ENCODE data around the gene OCA2. TPM values are rescaled to one million over a fixed set of nuclear protein-coding genes. Genes with fewer than 3 reads are reported as not detected.

Gene OCA2
- total RNA-seq, 2 experiments from 2014 or later, result not detected

DNA sequence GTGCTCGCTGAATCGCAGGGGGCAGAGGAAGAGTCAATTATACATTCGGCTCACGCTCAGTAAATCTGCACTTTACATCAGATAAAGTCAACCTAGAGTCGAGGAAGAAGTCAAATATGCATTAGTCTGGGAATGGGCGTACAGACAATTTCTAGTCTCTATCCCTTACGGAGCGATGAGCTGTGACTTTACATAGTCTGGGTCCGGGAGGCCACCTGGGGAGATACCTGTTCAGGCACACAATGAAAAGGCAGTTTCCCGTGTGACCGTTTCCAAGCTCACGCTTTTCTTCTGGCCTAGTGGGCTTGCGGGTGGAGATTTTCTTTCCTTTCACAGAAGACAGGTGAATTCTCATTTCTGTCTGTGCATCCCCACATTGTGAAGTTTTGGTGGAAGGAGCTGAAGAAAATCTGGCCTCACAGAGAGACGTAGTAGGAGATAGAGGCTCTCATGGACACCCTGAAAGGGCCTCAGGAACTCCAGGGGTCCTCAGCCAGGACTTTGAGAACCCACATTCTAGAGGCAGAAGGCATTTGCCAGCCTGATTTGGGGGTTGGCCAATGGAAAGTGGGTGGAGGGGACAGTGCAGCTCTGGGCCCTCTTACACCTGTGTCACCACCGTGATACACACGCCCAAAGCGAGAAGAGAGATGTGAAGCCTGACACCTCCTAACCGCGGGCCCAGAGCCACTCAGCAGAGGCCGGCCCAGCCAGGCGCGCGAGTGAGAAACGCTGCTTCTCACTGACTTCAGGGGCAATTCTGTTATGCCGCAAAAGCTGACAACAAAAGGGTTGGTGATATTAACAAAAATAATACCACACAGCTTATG is 10.7 kb upstream of the OCA2 start:
- DNase-seq (no peak), ATAC-seq (no peak)
- POLR2A ChIA-PET, result no interaction called here
- no peaks in the 10 kb centered on the region for H3K9me3 Mint-ChIP-seq (ENCODE audit: insufficient read depth)
- CTCF ChIA-PET, result interaction anchor here (1.0 to 2.1 kb wide), 4 partner anchors 11 to 16 kb away, joined by 3 to 10 read pairs (median 4); partner anchors contain the start of gene OCA2
- peaks cover 16% of the 10 kb centered on the region for H3K4me1 Mint-ChIP-seq (ENCODE audit: low read depth)
- no peak overlapping the region for H3K27ac Mint-ChIP-seq
- peaks cover 24% of the 10 kb centered on the region for H3K36me3 Mint-ChIP-seq (ENCODE audit: low read depth)
- H3K27me3 Mint-ChIP-seq (ENCODE audit: low read depth), result peaks cover 18% of the 10 kb centered on the region
- no peak overlapping the region for H3K4me3 Mint-ChIP-seq

DNA sequence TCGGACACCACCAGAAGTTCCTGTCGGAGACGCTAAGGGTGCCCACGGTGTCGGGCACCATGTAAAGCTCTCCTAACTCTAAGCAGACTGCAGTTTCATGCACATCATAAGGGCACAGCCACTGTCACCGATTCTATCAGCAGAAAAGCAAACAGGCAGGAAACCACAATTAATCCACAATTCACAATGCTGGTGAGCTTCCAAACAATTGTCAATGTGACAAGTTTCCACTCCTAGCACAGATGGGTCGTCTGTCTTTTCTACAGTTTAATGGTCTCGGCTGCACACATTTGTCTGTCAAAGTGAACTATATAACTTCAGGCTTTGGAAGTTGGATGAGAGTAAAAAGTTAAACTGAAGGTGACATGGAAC is 8.8 kb upstream of the OCA2 start:
- peak overlapping the region; percentile 28 for H3K4me3 Mint-ChIP-seq
- peaks cover 18% of the 10 kb centered on the region for H3K36me3 Mint-ChIP-seq (ENCODE audit: low read depth)
- ATAC-seq (peak; percentile 24), DNase-seq (no peak)
- no peak overlapping the region for H3K27ac Mint-ChIP-seq
- POLR2A ChIA-PET, result no interaction called here
- H3K9me3 Mint-ChIP-seq (ENCODE audit: insufficient read depth), result no peaks in the 10 kb centered on the region
- peaks cover 16% of the 10 kb centered on the region for H3K4me1 Mint-ChIP-seq (ENCODE audit: low read depth)
- peaks cover 27% of the 10 kb centered on the region for H3K27me3 Mint-ChIP-seq (ENCODE audit: low read depth)
- CTCF ChIA-PET, result interaction anchor here (0.7 to 0.8 kb wide), 2 partner anchors 9 to 15 kb away, joined by 3 read pairs; partner anchors contain the start of gene OCA2

DNA sequence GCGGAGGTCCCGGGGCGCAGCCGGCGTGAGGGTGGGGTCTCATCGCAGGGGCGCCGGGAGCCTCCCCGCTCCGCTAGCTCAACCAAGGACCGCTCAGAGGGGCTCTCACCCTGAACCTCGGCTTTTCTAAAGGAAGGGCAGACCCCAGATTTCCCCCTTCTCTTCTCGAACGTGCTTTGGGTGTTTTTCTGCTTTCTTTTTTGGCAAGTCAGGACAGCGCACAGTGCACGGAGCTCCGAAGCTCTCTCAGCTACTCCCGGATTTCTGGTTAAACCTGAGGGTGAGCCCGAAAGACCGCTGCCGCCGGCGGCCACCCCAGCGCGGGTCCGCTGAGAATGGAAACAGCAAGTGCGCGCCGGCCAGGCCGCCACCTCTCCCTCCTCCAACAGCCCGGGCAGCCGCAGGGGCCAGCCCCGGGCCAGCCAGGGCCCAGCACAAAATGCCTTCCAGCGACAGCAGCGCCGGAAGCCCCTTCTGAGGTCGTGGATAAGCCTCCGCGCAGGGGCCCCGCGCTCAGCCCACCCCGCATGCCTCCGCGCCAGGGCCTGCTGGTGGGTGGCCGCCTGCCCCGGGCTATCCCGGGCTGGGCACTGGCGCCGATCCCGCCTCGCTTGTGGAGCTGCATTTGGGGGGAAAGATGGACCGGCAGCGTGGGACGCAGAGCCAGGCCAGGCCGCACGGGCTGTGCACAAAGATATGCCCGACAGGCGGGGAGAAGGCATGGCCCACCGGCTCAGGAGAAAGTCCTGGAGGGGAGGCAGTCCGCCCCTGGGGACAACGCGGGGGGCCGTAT is 8.2 kb upstream of the OCA2 start:
- DNase-seq, result no peak
- Mint-ChIP-seq H3K27ac (no peak overlapping the region), H3K4me3 (peak overlapping the region; percentile 76), H3K4me1 (ENCODE audit: low read depth) (peaks cover 16% of the 10 kb centered on the region), H3K36me3 (ENCODE audit: low read depth) (peaks cover 13% of the 10 kb centered on the region), H3K27me3 (ENCODE audit: low read depth) (peaks cover 28% of the 10 kb centered on the region), H3K9me3 (ENCODE audit: insufficient read depth) (no peaks in the 10 kb centered on the region)
- CTCF ChIA-PET, result no interaction called here
- peak; percentile 57 for ATAC-seq
- POLR2A ChIA-PET, result no interaction called here

DNA sequence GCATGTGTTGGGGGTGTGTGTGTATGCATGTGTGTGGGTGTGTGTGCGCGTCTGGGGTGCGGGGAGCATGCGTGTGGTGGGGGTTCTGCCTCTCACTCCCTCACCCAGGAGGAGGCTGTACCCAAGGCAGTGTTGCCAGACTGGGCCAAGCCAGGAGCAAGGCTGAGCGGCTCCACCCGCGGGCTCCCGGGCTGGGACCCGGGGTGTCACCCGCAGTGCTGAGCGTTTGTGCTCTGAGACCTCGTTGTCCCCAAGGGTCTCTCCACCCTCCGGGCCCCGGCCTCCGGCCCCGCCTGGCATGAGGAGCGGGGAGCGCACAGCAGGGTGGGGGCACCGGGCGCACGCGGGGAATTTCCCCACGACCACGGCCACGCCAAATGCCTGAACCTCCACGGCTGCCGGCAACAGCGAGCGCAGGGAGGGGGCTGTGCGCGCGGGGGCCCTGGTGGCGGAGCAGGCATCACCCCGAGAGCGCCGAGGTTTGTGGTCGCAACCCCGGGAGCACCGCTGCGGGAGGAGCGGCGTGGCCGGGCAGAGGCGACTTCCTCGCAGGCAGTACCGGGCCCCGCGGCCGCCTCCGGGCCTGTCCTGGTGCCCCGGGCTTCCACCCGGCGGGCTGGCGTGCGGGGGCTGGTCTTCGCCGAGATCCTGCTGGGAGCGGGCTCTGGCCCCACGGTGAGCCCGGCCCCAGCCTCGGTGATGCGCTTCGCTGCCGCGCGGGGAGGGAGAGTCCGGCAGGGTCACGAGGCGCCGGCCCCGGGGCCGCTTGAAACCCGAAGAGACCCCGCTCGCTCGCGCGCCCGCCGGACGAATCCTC is 7.4 kb upstream of the OCA2 start:
- H3K9me3 Mint-ChIP-seq (ENCODE audit: insufficient read depth), result no peaks in the 10 kb centered on the region
- DNase-seq (no peak), ATAC-seq (peak; percentile 69)
- ChIA-PET POLR2A (no interaction called here), CTCF (no interaction called here)
- peaks cover 5% of the 10 kb centered on the region for H3K36me3 Mint-ChIP-seq (ENCODE audit: low read depth)
- H3K4me1 Mint-ChIP-seq (ENCODE audit: low read depth), result peaks cover 16% of the 10 kb centered on the region
- H3K27me3 Mint-ChIP-seq (ENCODE audit: low read depth), result peaks cover 28% of the 10 kb centered on the region
- no peak overlapping the region for H3K27ac Mint-ChIP-seq
- peak overlapping the region; percentile 47 for H3K4me3 Mint-ChIP-seq

DNA sequence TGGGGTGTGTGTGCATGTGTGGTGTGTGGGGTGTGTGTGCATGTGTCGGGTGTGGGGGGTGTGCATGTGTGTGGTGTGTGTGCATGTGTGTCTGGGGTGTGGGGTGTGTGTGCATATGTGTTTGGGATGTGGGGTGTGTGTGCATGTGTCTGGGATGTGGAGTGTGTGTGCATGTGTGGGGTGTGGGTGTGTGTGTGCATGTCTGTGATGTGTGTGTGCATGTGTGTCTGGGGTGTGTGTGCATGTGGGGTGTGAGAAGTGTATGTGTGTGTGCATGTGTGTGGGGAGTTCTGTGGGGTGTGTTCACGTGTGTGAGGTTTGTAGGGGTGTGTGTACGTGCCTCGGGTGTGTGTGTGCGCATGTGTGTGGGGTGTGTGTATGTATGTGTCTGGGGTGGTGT is 6.7 kb upstream of the OCA2 start:
- no peaks in the 10 kb centered on the region for H3K9me3 Mint-ChIP-seq (ENCODE audit: insufficient read depth)
- H3K27ac Mint-ChIP-seq, result no peak overlapping the region
- ChIA-PET POLR2A (no interaction called here), CTCF (no interaction called here)
- peaks cover 16% of the 10 kb centered on the region for H3K4me1 Mint-ChIP-seq (ENCODE audit: low read depth)
- no peak for ATAC-seq
- peaks cover 28% of the 10 kb centered on the region for H3K27me3 Mint-ChIP-seq (ENCODE audit: low read depth)
- H3K4me3 Mint-ChIP-seq, result peak overlapping the region; percentile 47
- no peak for DNase-seq
- peaks cover 1% of the 10 kb centered on the region for H3K36me3 Mint-ChIP-seq (ENCODE audit: low read depth)

DNA sequence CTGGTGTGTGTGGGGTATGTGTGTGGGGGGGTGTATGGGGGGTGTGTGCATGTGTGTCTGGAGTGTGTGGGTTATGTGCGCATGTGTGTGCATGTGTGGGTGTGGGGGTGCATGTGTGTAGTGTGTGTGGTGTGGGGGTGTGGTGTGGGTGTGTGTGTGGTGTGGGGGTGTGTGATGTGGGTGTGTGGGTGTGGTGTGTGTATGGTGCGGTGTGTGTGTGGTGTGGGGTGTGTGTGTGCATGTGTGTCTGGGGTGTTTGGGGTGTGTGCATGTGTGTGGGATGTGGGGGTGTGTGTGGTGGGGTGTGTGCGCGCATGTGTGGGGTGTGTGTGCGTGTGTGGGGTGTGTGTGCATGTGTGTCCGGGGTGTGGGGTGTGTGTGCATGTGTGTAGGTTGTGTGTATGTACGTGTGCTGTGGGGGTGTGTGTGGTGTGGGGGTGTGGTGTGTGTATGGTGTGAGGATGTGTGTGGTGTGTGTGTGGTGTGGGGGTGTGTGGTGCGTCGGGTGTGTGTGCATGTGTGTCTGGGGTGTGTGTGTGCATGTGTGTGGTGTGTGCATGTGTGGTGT is 6.2 kb upstream of the OCA2 start:
- Mint-ChIP-seq H3K36me3 (ENCODE audit: low read depth) (peaks cover 1% of the 10 kb centered on the region), H3K4me1 (ENCODE audit: low read depth) (peaks cover 16% of the 10 kb centered on the region), H3K4me3 (peak overlapping the region; percentile 47), H3K9me3 (ENCODE audit: insufficient read depth) (no peaks in the 10 kb centered on the region), H3K27ac (no peak overlapping the region), H3K27me3 (ENCODE audit: low read depth) (peaks cover 30% of the 10 kb centered on the region)
- no peak for DNase-seq
- ATAC-seq, result no peak
- ChIA-PET POLR2A (no interaction called here), CTCF (no interaction called here)

DNA sequence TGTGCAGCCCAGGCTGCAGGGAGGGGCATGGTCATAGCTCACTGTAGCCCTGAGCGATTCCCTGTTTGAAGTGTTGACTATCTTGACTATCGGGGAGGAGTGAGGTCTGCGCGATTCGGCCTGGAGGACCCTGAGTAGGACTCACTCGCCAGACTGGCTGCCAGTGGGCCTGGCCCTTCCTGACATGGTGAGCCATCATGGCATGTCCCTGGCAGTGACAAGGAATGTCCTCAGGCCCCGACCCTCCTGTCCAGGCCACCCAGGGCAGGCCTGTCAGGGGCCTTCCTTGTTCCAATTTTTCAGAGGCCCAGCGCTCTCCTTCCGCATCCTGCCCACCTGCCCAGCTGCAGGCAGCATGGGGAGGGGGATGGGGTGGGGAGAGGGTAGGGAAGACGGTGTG is 5.2 kb upstream of the OCA2 start:
- ATAC-seq, result no peak

DNA sequence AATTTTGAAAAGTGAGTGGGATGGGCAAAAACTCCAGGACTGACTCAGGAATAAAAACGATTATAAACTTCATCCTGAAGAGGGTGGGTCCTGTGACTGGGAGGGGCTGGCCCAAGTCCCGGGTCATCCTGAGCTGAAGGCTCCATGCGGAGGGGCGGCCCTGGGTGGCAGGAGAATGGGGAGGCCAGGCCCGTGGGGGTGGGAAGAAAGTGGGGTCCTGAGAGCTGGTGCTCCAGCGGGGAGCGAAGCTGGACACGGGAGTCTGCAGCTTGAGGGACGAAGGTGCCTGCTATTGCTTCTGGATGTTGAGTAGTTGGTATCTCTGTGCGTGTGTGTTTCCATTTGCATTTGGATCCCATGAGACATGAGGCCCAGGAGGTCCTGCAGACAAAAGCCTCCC is 4.7 kb upstream of the OCA2 start:
- Mint-ChIP-seq H3K27ac (no peak overlapping the region), H3K27me3 (ENCODE audit: low read depth) (peaks cover 42% of the 10 kb centered on the region), H3K4me1 (ENCODE audit: low read depth) (peaks cover 20% of the 10 kb centered on the region), H3K9me3 (ENCODE audit: insufficient read depth) (no peaks in the 10 kb centered on the region), H3K36me3 (ENCODE audit: low read depth) (peaks cover 1% of the 10 kb centered on the region), H3K4me3 (no peak overlapping the region)
- ChIA-PET CTCF (interaction anchor here (2.1 kb wide), 1 partner anchor 22 kb away, joined by 6 read pairs; no protein-coding TSS in a partner anchor), POLR2A (no interaction called here)
- no peak for ATAC-seq
- no peak for DNase-seq

More for the DNA sequence above, 5.2 kb upstream of the OCA2 start:
- Mint-ChIP-seq H3K9me3 (ENCODE audit: insufficient read depth) (no peaks in the 10 kb centered on the region), H3K27me3 (ENCODE audit: low read depth) (peaks cover 39% of the 10 kb centered on the region), H3K4me3 (no peak overlapping the region), H3K27ac (no peak overlapping the region), H3K4me1 (ENCODE audit: low read depth) (peaks cover 20% of the 10 kb centered on the region), H3K36me3 (ENCODE audit: low read depth) (peaks cover 1% of the 10 kb centered on the region)
- ChIA-PET CTCF (no interaction called here), POLR2A (no interaction called here)
- DNase-seq, result no peak

DNA sequence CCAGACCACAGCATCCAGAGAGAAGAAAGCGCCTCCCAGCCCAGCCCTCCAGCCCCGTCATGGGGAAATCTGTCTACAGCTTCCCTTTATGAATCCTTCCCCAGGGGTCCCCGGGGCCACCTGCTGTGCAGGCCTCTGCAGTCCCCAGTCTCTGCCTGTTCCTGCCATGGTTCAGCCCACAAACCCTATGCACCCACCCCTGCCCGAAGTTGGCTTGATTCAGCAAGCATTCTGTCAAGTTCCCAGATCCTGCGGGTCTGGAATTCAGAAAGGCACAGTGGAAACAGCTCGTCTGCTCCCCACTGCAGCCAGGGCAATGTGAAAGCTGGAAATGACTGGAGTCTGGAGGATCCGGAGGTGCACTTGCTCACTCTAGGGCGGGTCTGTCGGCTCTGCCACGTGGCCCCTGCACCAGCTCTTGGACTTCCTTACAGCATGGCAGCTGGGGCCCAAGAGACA is 2.9 kb upstream of the OCA2 start:
- Mint-ChIP-seq H3K4me1 (ENCODE audit: low read depth) (peaks cover 24% of the 10 kb centered on the region), H3K4me3 (no peak overlapping the region), H3K27ac (no peak overlapping the region), H3K27me3 (ENCODE audit: low read depth) (peaks cover 49% of the 10 kb centered on the region), H3K9me3 (ENCODE audit: insufficient read depth) (no peaks in the 10 kb centered on the region), H3K36me3 (ENCODE audit: low read depth) (no peaks in the 10 kb centered on the region)
- CTCF ChIA-PET, result interaction anchor here (2.1 kb wide), 1 partner anchor 24 kb away, joined by 6 read pairs; no protein-coding TSS in a partner anchor
- DNase-seq (no peak), ATAC-seq (no peak)
- POLR2A ChIA-PET, result no interaction called here

DNA sequence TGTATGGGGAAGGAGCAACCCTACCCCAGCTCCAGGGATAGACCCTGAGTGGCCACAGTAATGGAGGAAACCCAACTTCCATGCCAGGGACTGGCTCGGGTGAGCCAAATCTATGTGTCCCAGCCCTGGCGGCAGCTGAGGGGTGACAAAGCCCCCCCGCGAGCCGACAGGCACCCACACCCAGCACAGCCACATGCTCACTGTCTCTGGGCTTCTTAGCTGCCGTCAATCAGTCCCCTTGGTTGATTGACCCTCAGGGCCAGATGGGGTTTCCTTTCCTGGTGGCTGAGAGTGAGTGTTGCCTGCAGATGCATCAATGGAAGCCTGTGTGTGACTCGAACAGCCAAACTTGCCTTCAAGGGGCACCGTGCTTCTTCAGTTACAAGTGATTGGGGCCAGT is 2.1 kb upstream of the OCA2 start:
- H3K36me3 Mint-ChIP-seq (ENCODE audit: low read depth), result no peaks in the 10 kb centered on the region
- H3K27ac Mint-ChIP-seq, result no peak overlapping the region
- ATAC-seq (no peak), DNase-seq (no peak)
- POLR2A ChIA-PET, result no interaction called here
- peaks cover 53% of the 10 kb centered on the region for H3K27me3 Mint-ChIP-seq (ENCODE audit: low read depth)
- CTCF ChIA-PET, result no interaction called here
- no peak overlapping the region for H3K4me3 Mint-ChIP-seq
- no peaks in the 10 kb centered on the region for H3K9me3 Mint-ChIP-seq (ENCODE audit: insufficient read depth)
- peaks cover 27% of the 10 kb centered on the region for H3K4me1 Mint-ChIP-seq (ENCODE audit: low read depth)

DNA sequence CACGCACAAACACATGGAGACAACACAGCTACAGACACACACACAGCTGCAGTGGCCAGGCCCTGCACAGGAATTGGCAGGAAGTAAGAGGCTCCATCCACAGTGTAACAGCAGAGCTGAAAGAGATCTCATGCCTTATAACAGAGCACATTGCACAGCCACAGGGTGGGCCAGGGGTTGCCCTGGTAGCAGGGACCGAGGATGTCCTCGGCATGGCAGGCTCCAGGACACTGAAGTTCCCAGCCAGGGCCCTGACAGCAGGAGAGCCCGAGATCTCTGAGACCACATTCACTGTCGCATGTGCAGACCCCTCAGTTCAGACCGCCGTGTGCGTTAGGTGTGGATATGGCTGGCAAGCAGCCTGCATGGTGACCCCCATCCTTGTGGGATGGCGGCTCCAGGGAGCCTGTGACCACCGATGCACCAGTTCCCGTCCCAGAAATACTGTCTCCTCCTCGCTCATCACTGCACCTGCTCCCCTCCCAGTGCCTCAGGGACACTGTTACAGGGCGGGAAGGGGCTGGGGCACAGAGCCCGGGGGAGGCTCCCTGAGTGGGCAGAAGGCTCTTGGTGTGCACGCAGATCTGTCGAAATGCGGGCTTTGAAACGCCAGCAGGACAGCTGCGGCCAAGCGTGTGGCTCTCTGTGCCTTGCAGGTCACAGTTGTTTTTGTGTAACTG is 1.5 kb upstream of the OCA2 start:
- Mint-ChIP-seq H3K36me3 (ENCODE audit: low read depth) (no peaks in the 10 kb centered on the region), H3K27ac (no peak overlapping the region), H3K4me3 (no peak overlapping the region), H3K27me3 (ENCODE audit: low read depth) (peaks cover 53% of the 10 kb centered on the region), H3K9me3 (ENCODE audit: insufficient read depth) (no peaks in the 10 kb centered on the region), H3K4me1 (ENCODE audit: low read depth) (peaks cover 28% of the 10 kb centered on the region)
- ChIA-PET POLR2A (interaction anchor here (0.7 kb wide), 1 partner anchor 46 kb away, joined by 3 read pairs; no protein-coding TSS in a partner anchor), CTCF (no interaction called here)
- no peak for DNase-seq
- no peak for ATAC-seq

All from activated CD8-positive, alpha-beta T cell treated with anti-CD3 and anti-CD28 coated beads, Interleukin-2, amount 10 ng/mL, durations not matched to agents 7 days and 5 days (primary cell).